K562 (cell line): Measurements from ENCODE around the gene PRR30. TPM values are rescaled to one million over a fixed set of nuclear protein-coding genes. Genes with fewer than 3 reads are reported as not detected.

Source experiments
- DNMT1 ChIP-seq: fragments of 450-650 bp; IDR thresholded peaks from 2 replicates; pipeline ENCODE4 v1.6.1; 2016; ENCODE audit warnings: antibody characterized with exemption, mild to moderate bottlenecking
- FOXP1 ChIP-seq: sonication (generic); formaldehyde crosslinking; IDR thresholded peaks from 2 replicates; pipeline ENCODE4 v1.8.0; 2022; ENCODE audit warnings: mild to moderate bottlenecking, missing genetic modification reagents
- HBP1 ChIP-seq: fragments of 450-650 bp; formaldehyde crosslinking; IDR thresholded peaks from 2 replicates; pipeline ENCODE4 v1.4.0; 2022; ENCODE audit warnings: missing genetic modification characterization
- HLTF ChIP-seq: fragments of 450-650 bp; IDR thresholded peaks from 2 replicates; pipeline ENCODE4 v1.6.1; 2016
- MXI1 ChIP-seq: IDR thresholded peaks from 2 replicates; pipeline ENCODE4 v1.6.1; 2011; ENCODE audit warnings: low read depth, mild to moderate bottlenecking, improper control_type of control experiment, low read length
- PHF8 ChIP-seq: fragments of 200-600 bp; sonication (generic); IDR thresholded peaks from 2 replicates; pipeline ENCODE4 v1.6.1; 2012; ENCODE audit warnings: mixed run types, mild to moderate bottlenecking, inconsistent platforms, low read length, moderate library complexity, borderline replicate concordance
- POLR2H ChIP-seq: IDR thresholded peaks from 2 replicates; pipeline ENCODE4 v1.6.1; 2016; ENCODE audit warnings: missing genetic modification characterization, low read depth, mild to moderate bottlenecking, control low read depth, missing compliant biosample characterization, moderate library complexity
- RNF2 ChIP-seq: sonication (generic); IDR thresholded peaks from 2 replicates; pipeline ENCODE4 v1.6.1; 2016
- SIN3B ChIP-seq: fragments of 450-650 bp; IDR thresholded peaks from 2 replicates; pipeline ENCODE4 v1.6.1; 2017; ENCODE audit warnings: low read depth, mild to moderate bottlenecking, moderate library complexity
- ZNF431 ChIP-seq: sonication (generic); formaldehyde crosslinking; IDR thresholded peaks from 2 replicates; pipeline ENCODE4 v1.8.0; 2022; ENCODE audit warnings: mild to moderate bottlenecking, missing genetic modification reagents
- polyA plus RNA-seq, 8 experiments: library from polyadenylated mRNA; depleted of rRNA in 4 of 8; stranded (reverse) in 5 of 8; unstranded in 3 of 8; fragments of >200 nt; fragmentation: Nextera tagmentation in 2 of 8; fragmentation: Illumina TruSeq in 1 of 8; extraction: Ambion mirVana in 2 of 8; extraction: Trizol in 1 of 8; gene quantifications; 2 replicates each; pipeline versions ENCODE4 v1.2.1 to v1.2.3, GENCODE V29; 2011 to 2014; ENCODE audit warnings: inconsistent platforms in 1 of 8, missing spikeins in 1 of 8
- total RNA-seq, 7 experiments: library from RNA; depleted of rRNA in 6 of 7; stranded (reverse); fragments of >200 nt in 6 of 7; fragmentation: Illumina TruSeq in 2 of 7; extraction: Trizol in 2 of 7; gene quantifications; 2 replicates each; pipeline versions ENCODE4 v1.2.1 to v1.2.3, GENCODE V29; 2011 to 2021; ENCODE audit warnings: low replicate concordance in 1 of 7

The PRR30 gene
- total and polyA plus RNA-seq, 9 of the 15 experiments (the other 6 are each of a cell fraction or from before 2014, with no cell fraction given) = not detected

- TF ChIP-seq SIN3B = no peak
- TF ChIP-seq RNF2 = no peak
- TF ChIP-seq POLR2H = no peak
- TF ChIP-seq FOXP1 (CRISPR knock-in tag) = no peak
- TF ChIP-seq MXI1 = no peak
- no peak for TF ChIP-seq DNMT1
- TF ChIP-seq HBP1 (CRISPR knock-in tag) = no peak
- TF ChIP-seq PHF8 = no peak
- no peak for TF ChIP-seq ZNF431 (CRISPR knock-in tag)
- TF ChIP-seq HLTF = no peak
Observed at GRCh38 chr2:27150639-27151230, 11.5 kb upstream of the PRR30 start (continued).
